Endothelial cell of umbilical vein (primary cell): ENCODE results near the gene IDH1. TPM values are rescaled to one million over a fixed set of nuclear protein-coding genes. Genes with fewer than 3 reads are reported as not detected.

Experiments
- BruUV-seq: library from RNA; stranded (reverse); fragments of 400-500 nt; replicated peaks from 2 replicates; lab custom pipeline; 2021; lab: Mats Ljungman, UMichigan
- CTCF ChIA-PET: fragments of 300-600, 350-600 bp; sonication (Branson Sonifier 250); formaldehyde crosslinking; loops from one replicate; lab custom pipeline; 2021; ENCODE audit warnings: antibody characterized with exemption, inconsistent platforms; lab: Charles Lee
- POLR2A ChIA-PET: fragments of 300-600, 350-600 bp; sonication (Branson Sonifier 250); formaldehyde crosslinking; loops from one replicate; lab custom pipeline; 2021; ENCODE audit warnings: antibody characterized with exemption, inconsistent platforms; lab: Charles Lee
- DNase-seq: peaks from one replicate; pipeline ENCODE4 v3.0.0-alpha.2; 2011; ENCODE audit warnings: low read depth, low spot score
- FAIRE-seq: peaks from 2 replicates; lab custom pipeline; 2011; peaks lifted over from hg19 to GRCh38; lab: Jason Lieb, UNC
- H2AFZ ChIP-seq: 2 replicates; pipeline ENCODE4 v1.6.0; 2012; ENCODE audit warnings: low read depth, low read length, control low read depth, inconsistent platforms
- H3K27ac ChIP-seq: 2 replicates; pipeline ENCODE4 v1.5.1; 2011; ENCODE audit warnings: low read depth, mild to moderate bottlenecking, control low read depth, low read length, moderate library complexity; ENCODE audit not compliant: insufficient read depth
- H3K27me3 ChIP-seq, 2 experiments: 2 replicates each; pipeline versions ENCODE4 v1.6.0 to v1.6.1; 2011; ENCODE audit warnings: low read length in 2 of 2, mixed read lengths in 1 of 2; ENCODE audit not compliant: control insufficient read depth in 2 of 2, insufficient read depth in 2 of 2
- H3K36me3 ChIP-seq, 2 experiments: 2 replicates in 1 of 2; 3 replicates in 1 of 2; pipeline ENCODE4 v1.5.1; 2011; ENCODE audit warnings: low read length in 2 of 2, mild to moderate bottlenecking in 1 of 2, moderate library complexity in 1 of 2; ENCODE audit not compliant: control insufficient read depth in 2 of 2, insufficient read depth in 2 of 2; ENCODE audit errors: extremely low read depth in 1 of 2
- H3K4me1 ChIP-seq: 3 replicates; pipeline ENCODE4 v1.5.1; 2011; ENCODE audit warnings: mild to moderate bottlenecking, low read length; ENCODE audit not compliant: control insufficient read depth, insufficient read depth; ENCODE audit errors: extremely low read depth
- H3K4me2 ChIP-seq: 2 replicates; pipeline ENCODE4 v1.6.1; 2011; ENCODE audit warnings: low read length, control low read depth, mixed read lengths; ENCODE audit not compliant: insufficient read depth
- H3K4me3 ChIP-seq, 3 experiments: fragments of 200-600 bp in 1 of 3; sonication (generic), shearing (Covaris generic) in 1 of 3; replicated peaks in 1 of 3; 2 replicates each; pipeline ENCODE4 v1.5.1; 2011 to 2016; ENCODE audit warnings: control low read depth in 3 of 3, low read length in 3 of 3, mild to moderate bottlenecking in 2 of 3, inconsistent platforms in 1 of 3, low read depth in 1 of 3, moderate library complexity in 1 of 3; ENCODE audit not compliant: insufficient read depth in 1 of 3
- H3K79me2 ChIP-seq: 2 replicates; pipeline ENCODE4 v1.6.0; 2012; ENCODE audit warnings: low read length, inconsistent platforms; ENCODE audit not compliant: control insufficient read depth, insufficient read depth
- H3K9ac ChIP-seq: replicated peaks from 2 replicates; pipeline ENCODE3; 2011; ENCODE audit warnings: low read length, control low read depth; ENCODE audit not compliant: insufficient read depth; ENCODE audit errors: extremely low read depth
- H3K9me1 ChIP-seq: replicated peaks from 3 replicates; pipeline ENCODE4 v1.6.0; 2011; ENCODE audit warnings: mild to moderate bottlenecking, low read length; ENCODE audit not compliant: control insufficient read depth, insufficient read depth; ENCODE audit errors: extremely low read depth
- H3K9me3 ChIP-seq: replicated peaks from 2 replicates; pipeline ENCODE4 v1.5.1; 2012; ENCODE audit warnings: low read length, inconsistent platforms; ENCODE audit not compliant: control insufficient read depth, insufficient read depth
- H4K20me1 ChIP-seq: replicated peaks from 2 replicates; pipeline ENCODE3; 2011; ENCODE audit warnings: mild to moderate bottlenecking, low read length; ENCODE audit not compliant: control insufficient read depth, insufficient read depth; ENCODE audit errors: extremely low read depth
- FOS ChIP-seq: IDR thresholded peaks from 2 replicates; pipeline ENCODE4 v1.6.1; 2011; ENCODE audit warnings: mild to moderate bottlenecking, low read length, moderate library complexity, borderline replicate concordance; ENCODE audit not compliant: insufficient read depth
- GATA2 ChIP-seq: IDR thresholded peaks from 2 replicates; pipeline ENCODE4 v1.7.0; 2011; ENCODE audit warnings: low read depth, mild to moderate bottlenecking, moderate library complexity, mixed read lengths, low read length; ENCODE audit not compliant: insufficient read length, insufficient read depth
- JUN ChIP-seq: IDR thresholded peaks from 2 replicates; pipeline ENCODE4 v1.6.1; 2011; ENCODE audit warnings: borderline replicate concordance, low read depth; ENCODE audit not compliant: insufficient read length, insufficient read depth
- POLR2A ChIP-seq: IDR thresholded peaks from 2 replicates; pipeline ENCODE4 v1.6.1; 2012; ENCODE audit warnings: low read depth, mild to moderate bottlenecking, control low read depth, low read length
- POLR2AphosphoS5 ChIP-seq: IDR thresholded peaks from 2 replicates; pipeline ENCODE4 v1.6.1; 2012; ENCODE audit warnings: low read depth, mild to moderate bottlenecking, control low read depth, low read length, moderate library complexity; ENCODE audit not compliant: insufficient read depth
- dilution Hi-C: fragments of 300-500 bp; cut with MboI; formaldehyde crosslinking; loops from one replicate; pipeline ENCODE4 v1.15.0; 2019; ENCODE audit warnings: low sequenced_read_pairs; ENCODE audit not compliant: extremely low pct_ligation_motif_present
- intact Hi-C: fragments of 100-400 bp; cut with micrococcal nuclease; formaldehyde crosslinking; loops from one replicate; pipeline ENCODE4 v1.10.0; 2022
- polyA plus RNA-seq, 4 experiments: library from polyadenylated mRNA; depleted of rRNA in 3 of 4; stranded (reverse) in 3 of 4; unstranded in 1 of 4; fragments of >200 nt; gene quantifications; 2 replicates each; pipeline versions ENCODE4 v1.2.1 to v1.2.3, GENCODE V29; 2011 to 2012; ENCODE audit warnings: missing spikeins in 1 of 4
- total RNA-seq: library from RNA; stranded (reverse); gene quantifications from 2 replicates; pipeline ENCODE4 v1.2.3, GENCODE V29; 2021
- TF ChIP-seq, protein P1 (sequence below), 2 donors: IDR thresholded peaks; 1 replicate in 1 of 2; 2 replicates in 1 of 2; pipeline ENCODE4 v1.5.1; 2011; ENCODE audit warnings: low read length in 2 of 2, mild to moderate bottlenecking in 2 of 2, moderate library complexity in 2 of 2, control low read depth in 1 of 2, inconsistent platforms in 1 of 2, low read depth in 1 of 2; ENCODE audit not compliant: insufficient read depth in 1 of 2; ENCODE audit errors: extremely low read depth in 1 of 2
- TF ChIP-seq, protein P2 (sequence below): IDR thresholded peaks from 2 replicates; pipeline ENCODE4 v1.6.1; 2011; ENCODE audit not compliant: insufficient read depth, insufficient read length

Gene IDH1
- total and polyA plus RNA-seq, 2 donors (not counting 3 experiments of a cell fraction or from before 2014, with no cell fraction given) = 63.1 to 107 TPM

DNA sequence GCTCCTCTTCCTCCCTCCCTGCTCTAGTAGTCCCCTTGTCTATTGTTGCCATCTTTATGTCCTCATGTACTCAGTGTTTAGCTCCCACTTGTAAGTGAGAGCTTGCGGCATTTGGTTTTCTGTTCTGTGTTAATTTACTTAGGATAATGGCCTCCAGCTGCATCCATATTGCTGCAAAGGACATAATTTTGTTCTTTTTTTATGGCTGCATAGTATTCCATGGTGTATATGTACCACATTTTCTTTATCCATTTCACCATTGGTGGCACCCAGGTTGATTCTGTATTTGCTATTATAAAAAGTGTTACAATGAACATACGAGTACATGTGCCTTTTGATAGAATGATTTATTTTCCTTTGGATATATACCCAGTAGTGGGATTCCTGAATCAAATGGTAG is 23.7 kb upstream of the IDH1 start:
- dilution Hi-C loops (no loop called here), intact Hi-C loops (no loop called here)
- no peak for DNase-seq
- no peak overlapping the region for H3K9ac ChIP-seq
- H3K27me3 ChIP-seq = no peaks in the 10 kb centered on the region
- no peaks in the 10 kb centered on the region for H3K4me1 ChIP-seq
- BruUV-seq = no TSS peak
- H3K36me3 ChIP-seq = peaks cover 18 to 42% of the 10 kb centered on the region in 2 experiments
- no peaks in the 10 kb centered on the region for H3K9me3 ChIP-seq
- no peaks in the 10 kb centered on the region for H3K9me1 ChIP-seq
- peaks cover 5% of the 10 kb centered on the region for H3K79me2 ChIP-seq
- no peak overlapping the region for H3K27ac ChIP-seq
- no peak overlapping the region for H2AFZ ChIP-seq
- no peak for FAIRE-seq
- H4K20me1 ChIP-seq = no peaks in the 10 kb centered on the region
- POLR2A ChIA-PET = no interaction called here
- TF ChIP-seq POLR2AphosphoS5 = no peak
- no peak for TF ChIP-seq JUN
- TF ChIP-seq POLR2A = no peak
- TF ChIP-seq FOS = no peak
- no peak for TF ChIP-seq GATA2
- TF ChIP-seq, protein P1, sequence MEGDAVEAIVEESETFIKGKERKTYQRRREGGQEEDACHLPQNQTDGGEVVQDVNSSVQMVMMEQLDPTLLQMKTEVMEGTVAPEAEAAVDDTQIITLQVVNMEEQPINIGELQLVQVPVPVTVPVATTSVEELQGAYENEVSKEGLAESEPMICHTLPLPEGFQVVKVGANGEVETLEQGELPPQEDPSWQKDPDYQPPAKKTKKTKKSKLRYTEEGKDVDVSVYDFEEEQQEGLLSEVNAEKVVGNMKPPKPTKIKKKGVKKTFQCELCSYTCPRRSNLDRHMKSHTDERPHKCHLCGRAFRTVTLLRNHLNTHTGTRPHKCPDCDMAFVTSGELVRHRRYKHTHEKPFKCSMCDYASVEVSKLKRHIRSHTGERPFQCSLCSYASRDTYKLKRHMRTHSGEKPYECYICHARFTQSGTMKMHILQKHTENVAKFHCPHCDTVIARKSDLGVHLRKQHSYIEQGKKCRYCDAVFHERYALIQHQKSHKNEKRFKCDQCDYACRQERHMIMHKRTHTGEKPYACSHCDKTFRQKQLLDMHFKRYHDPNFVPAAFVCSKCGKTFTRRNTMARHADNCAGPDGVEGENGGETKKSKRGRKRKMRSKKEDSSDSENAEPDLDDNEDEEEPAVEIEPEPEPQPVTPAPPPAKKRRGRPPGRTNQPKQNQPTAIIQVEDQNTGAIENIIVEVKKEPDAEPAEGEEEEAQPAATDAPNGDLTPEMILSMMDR (IDR thresholded peaks at IDR 0.05; ENCODE audit: extremely low read depth in 1 of 2, insufficient read depth in 1 of 2, low read depth in 1 of 2, low read length in 2 of 2) = no peak
- TF ChIP-seq, protein P2, sequence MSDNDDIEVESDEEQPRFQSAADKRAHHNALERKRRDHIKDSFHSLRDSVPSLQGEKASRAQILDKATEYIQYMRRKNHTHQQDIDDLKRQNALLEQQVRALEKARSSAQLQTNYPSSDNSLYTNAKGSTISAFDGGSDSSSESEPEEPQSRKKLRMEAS = no peak
- no peak overlapping the region for H3K4me2 ChIP-seq
- H3K4me3 ChIP-seq = no peak overlapping the region
- CTCF ChIA-PET = no interaction called here
